H1 (cell line): ENCODE data around the gene CTSC.

Source experiments
- CHD2 ChIP-seq: IDR thresholded peaks from 2 replicates; pipeline ENCODE4 v1.6.1; 2012; ENCODE audit warnings: low read length, improper control_type of control experiment
- CTCF ChIP-seq, 3 experiments: IDR thresholded peaks; 1 replicate in 2 of 3; 2 replicates in 1 of 3; pipeline versions ENCODE4 v1.5.1 to v1.6.1; 2011; ENCODE audit warnings: low read length in 3 of 3, mild to moderate bottlenecking in 3 of 3, inconsistent platforms in 2 of 3, low read depth in 1 of 3, moderate library complexity in 1 of 3; ENCODE audit not compliant: insufficient read depth in 1 of 3; ENCODE audit errors: control extremely low read depth in 1 of 3
- MAX ChIP-seq: IDR thresholded peaks from 2 replicates; pipeline ENCODE4 v1.6.1; 2012; ENCODE audit warnings: inconsistent platforms
- POLR2A ChIP-seq, 2 experiments: IDR thresholded peaks; 1 replicate in 1 of 2; 2 replicates in 1 of 2; pipeline ENCODE4 v1.6.1; 2011; ENCODE audit warnings: low read depth in 2 of 2, low read length in 2 of 2, mild to moderate bottlenecking in 2 of 2; ENCODE audit errors: control extremely low read depth in 1 of 2
- TAF1 ChIP-seq: IDR thresholded peaks from 2 replicates; pipeline ENCODE4 v1.6.1; 2011; ENCODE audit warnings: mild to moderate bottlenecking, low read depth, low read length

GRCh38 chr11:88275636-88276035 lies 61.9 kb downstream of the CTSC start:
- no peak for TF ChIP-seq TAF1
- TF ChIP-seq CTCF (IDR thresholded peaks at IDR 0.05; ENCODE audit: control extremely low read depth in 1 of 3, insufficient read depth in 1 of 3, low read depth in 1 of 3, low read length in 3 of 3) = no peak
- TF ChIP-seq MAX = no peak
- no peak for TF ChIP-seq CHD2
- TF ChIP-seq POLR2A (IDR thresholded peaks at IDR 0.05; ENCODE audit: control extremely low read depth in 1 of 2, low read depth in 2 of 2, low read length in 2 of 2) = no peak
